C4-2B (cell line): ENCODE data around the gene MYO1H.

Source experiments
- H3K27ac ChIP-seq: fragments of 450-650 bp; 2 replicates; pipeline ENCODE4 v1.5.1; 2017
- CTCF ChIP-seq: fragments of 450-650 bp; conservative IDR thresholded peaks from 2 replicates; pipeline ENCODE4 v1.5.1; 2017; ENCODE audit warnings: mild to moderate bottlenecking
- ZFX ChIP-seq: fragments of 450-650 bp; IDR thresholded peaks from 2 replicates; pipeline ENCODE4 v1.6.1; 2017

The MYO1H gene

GRCh38 chr12:109482894-109483293 is 135.2 kb downstream of the MYO1H start:
- H3K27ac ChIP-seq = no peak overlapping the region
- TF ChIP-seq CTCF = no peak

- TF ChIP-seq ZFX (no peak), CTCF (no peak)
- no peak overlapping the region for H3K27ac ChIP-seq
Observed at GRCh38 chr12:109483346-109483745, 135.6 kb downstream of the MYO1H start.

DNA sequence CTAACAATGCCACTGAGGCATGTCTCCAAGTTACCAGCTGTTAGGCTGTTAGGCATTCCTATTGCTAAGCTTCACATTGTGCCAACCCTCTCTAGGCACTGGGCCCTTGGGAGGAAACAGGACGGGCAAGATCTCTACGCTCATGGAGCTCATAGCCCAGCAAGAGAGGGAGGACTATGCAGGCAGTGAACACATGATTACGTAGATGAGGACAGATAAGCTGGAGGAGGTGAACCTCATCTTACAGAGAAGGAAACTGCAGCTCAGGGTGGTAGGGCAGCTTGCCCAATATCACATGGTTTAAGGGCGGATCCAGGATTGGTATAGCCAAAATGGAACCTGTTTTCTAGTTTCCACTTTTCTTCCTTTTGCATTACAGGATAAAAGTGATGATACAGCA is 137.5 kb downstream of the MYO1H start:
- TF ChIP-seq CTCF (no peak), ZFX (no peak)
- peak overlapping the region; percentile 46 for H3K27ac ChIP-seq

- TF ChIP-seq ZFX (no peak), CTCF (no peak)
- H3K27ac ChIP-seq = no peak overlapping the region
Observed at GRCh38 chr12:109487181-109488050, 139.7 kb downstream of the MYO1H start.

- H3K27ac ChIP-seq = no peak overlapping the region
- TF ChIP-seq ZFX (no peak), CTCF (no peak)
Observed at GRCh38 chr12:109488051-109488665, 140.5 kb downstream of the MYO1H start.

DNA sequence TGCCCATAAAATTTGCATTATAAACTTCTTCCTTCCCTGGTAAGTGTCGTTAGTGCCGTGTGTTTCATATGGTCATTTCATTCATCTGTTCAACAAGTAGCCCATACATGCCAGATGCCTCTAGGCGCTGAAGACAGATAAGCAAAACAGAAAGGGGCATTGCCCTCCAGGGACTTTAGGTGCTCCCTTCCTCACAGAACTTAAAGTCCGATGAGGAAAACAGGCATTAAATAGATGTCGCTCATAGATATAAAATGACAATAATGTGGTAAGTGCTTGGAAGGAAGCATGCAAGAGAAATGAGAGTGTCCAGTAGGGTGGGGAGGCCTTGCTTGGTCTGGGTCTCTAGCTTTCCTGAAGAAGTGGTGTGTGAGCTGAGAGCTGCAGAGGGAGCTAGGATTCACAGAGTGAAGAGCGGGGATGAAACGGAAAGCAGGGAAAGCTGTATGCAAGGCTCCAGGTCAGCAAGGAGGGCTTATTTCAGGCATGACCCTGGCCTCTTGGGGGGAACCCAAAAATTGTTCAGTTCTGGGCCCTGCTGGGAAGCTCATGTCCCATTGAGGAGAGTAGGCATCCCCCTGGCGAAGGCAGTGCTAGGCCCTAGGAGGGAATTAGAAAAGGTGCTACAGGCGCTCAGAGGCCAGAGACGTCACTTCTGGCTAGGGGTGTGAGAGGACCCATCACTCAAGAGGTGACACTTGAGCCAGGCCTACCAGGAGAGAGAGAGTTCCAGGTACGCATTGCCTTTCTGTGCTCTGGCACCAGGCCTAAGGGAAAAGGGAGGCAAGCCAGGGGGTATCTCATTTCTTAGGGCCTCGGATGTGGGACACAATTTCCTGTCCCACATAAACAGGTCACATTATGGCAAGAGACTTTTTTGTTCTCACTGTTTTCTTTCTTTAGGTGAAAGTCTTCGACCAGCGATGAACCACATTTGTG is 141.6 kb downstream of the MYO1H start:
- no peak overlapping the region for H3K27ac ChIP-seq
- no peak for TF ChIP-seq ZFX
- no peak for TF ChIP-seq CTCF
